HG02759 (cell line): ENCODE data around the gene HUS1B.

Source experiments
- ATAC-seq: cut with Tn5 transposase; IDR thresholded peaks from one replicate; pipeline ENCODE4 v1.9.1; 2021; ENCODE audit warnings: mild to moderate bottlenecking, moderate library complexity; ENCODE audit not compliant: unreplicated experiment

HUS1B gene

DNA sequence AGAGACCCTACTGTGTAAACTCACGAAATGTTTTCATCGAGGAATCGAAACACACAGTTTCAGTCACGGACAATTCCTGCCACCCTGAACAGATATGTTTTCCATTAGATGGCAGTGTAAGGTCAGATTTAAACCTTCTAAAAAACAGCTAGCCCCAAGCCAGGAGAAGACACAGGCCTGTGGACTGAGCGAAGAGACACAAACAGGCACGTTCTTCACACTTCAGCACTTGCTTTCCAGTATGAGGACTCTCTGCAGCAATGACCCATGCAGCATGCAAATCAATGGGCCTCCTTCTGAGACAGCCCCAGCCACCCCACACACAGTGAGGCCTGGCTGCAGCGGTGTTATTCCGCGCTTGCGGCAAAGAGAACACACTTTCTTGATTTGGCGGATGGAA is 31.9 kb downstream of the HUS1B start:
- ATAC-seq = no peak

GRCh38 chr6:622462-622861 is 34.4 kb downstream of the HUS1B start:
- ATAC-seq = no peak

DNA sequence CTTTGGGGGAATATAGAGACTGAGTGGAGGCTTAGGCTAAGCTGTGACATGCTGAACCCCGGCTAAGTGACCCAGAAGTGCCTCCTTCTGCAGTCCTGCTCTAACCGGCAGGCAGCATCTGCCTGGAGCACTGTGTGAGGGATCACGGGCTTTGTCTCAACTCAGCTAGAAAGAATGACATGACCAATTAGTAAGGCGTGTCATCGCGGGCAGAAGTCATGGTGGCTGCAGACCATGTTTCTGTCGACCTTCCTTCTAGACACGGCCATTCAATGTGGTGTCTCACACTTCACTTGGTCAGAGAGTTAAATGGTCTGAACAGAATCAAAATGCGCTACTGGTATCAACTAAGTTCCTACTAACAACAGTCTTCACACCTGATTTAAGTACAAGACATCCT is 35.0 kb downstream of the HUS1B start:
- ATAC-seq = no peak

- no peak for ATAC-seq
Measured at GRCh38 chr6:620950-621349, 36.0 kb downstream of the HUS1B start.

DNA sequence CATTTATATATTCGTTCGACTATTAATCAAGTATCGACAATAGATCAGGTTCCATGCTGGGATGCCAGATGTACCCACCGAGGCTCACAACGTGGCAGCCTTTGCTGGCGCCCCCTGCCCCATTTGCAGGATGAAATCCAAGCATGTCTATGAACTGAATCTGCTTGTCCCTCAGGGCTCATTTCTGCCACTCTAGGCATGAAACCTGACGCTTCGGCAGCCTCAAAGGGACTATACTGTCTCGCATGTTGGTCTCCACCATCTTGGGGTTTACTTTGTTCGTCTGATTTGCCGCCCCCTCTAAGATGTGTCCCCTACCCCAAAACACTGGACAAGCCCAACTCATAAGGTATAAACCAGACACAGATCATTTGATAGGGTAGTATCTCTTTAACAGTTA is 36.7 kb downstream of the HUS1B start:
- ATAC-seq = no peak

DNA sequence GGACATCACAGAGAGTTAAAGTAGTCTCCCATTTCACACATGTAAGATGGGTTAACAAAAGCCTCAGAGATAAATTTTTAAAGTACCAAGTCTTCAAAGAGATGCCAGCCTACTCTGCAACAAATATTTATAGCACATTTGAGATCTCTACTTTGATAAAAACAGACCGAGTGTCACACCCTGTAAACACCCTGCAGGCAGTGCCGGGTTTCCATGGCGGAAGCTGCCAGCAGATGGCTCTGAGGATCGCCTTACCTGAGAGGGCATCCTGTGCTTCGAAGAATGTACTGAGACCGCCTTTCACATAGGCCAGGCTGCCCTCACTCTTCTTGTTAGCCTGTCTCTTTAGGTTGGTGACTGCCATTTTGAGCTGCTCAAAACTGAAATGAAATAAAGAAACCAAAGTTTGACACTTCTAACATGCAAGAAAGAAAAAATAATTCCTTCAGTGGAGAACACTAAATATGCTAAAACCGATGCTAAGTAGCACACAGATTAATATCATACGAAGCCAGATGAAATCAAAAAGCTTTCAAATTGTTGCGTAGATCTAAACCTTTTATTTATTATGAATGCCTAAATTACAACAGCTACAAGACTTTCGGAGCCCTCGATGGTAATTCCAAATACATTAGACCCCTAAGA is 39.3 kb downstream of the HUS1B start:
- no peak for ATAC-seq

GRCh38 chr6:613981-614380 is 42.9 kb downstream of the HUS1B start:
- no peak for ATAC-seq

GRCh38 chr6:611928-612327 is 45.0 kb downstream of the HUS1B start:
- ATAC-seq = no peak

DNA sequence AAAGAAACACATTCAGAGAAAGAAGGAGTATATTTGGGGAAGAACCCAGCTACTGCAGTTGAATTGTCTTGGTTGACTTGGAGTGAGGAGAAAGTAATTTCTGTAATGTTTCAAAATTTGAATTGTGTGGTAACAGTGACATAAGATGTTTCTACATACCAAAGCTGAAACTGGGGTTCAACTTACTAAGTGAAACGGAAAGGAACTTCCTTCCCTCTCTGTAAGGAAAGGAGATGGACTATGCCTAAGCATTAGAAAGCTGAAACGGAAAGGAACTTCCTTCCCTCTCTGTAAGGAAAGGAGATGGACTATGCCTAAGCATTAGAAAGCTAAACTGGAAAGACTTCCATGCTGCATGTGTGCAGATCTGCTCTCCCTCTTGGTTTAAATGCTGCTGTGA is 46.0 kb downstream of the HUS1B start:
- no peak for ATAC-seq

DNA sequence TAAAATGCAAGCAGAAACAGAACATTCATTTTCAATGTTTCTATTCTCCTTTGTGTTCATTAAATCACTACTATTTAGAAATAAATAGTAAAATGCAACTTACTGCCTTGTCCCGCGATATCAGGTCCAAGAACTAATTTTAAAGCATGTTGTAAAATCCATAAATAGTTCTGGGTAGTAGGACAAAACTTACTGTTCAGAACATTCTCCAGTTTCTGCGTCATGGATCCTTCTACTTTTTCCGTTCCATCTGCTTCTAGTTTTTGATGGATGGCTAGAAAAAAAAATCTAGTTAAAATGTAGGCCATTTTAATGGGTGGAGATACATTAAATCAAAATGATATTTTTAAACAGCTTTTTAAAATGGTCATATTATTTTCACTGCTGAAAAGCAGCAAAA is 47.0 kb downstream of the HUS1B start:
- ATAC-seq = no peak

DNA sequence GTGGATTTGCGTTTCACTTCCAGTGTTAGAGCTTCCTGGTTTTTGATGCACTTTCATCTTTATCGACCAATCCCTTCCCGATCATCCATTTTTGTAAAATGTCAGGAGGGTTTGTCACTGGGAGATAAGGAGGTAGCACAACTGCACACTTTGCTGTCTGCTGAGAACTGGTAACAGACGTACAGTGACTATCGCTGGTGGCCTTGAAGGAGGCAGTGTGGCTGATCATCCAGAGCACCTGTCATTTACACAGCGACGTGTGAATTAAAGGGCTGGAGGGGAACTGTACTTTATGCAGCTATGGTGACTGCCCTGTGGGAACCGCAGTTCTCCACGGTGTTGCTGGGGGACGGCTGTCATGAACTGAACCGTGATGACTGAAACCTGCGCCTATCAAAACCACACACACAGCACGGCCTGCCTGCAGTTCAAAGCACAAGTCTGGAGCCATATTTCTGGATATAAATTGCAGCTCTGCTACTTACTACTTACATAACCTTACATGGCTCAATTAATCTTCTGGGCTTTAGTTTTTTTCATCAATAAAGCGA is 50.0 kb downstream of the HUS1B start:
- ATAC-seq = no peak
